Activated T-cell treated with anti-CD3 and anti-CD28 coated beads, Interleukin-2, amount 50 U/mL, for 72 hours (primary cell): ENCODE measurements around the gene XIAP. TPM values are rescaled to one million over a fixed set of nuclear protein-coding genes. Genes with fewer than 3 reads are reported as not detected.
"Not testable (repeated sequence)": the region's sequence is repeated elsewhere in the genome, so short reads cannot be mapped to it uniquely, and the experiment has no call there.

Experiments
- ATAC-seq, 2 donors: fragments of 150-1000 bp; cut with Tn5 transposase; replicated peaks in 1 of 2; 2 replicates each; pipeline ENCODE4 v1.10.0; 2021; ENCODE audit warnings: moderate library complexity in 2 of 2, mild to moderate bottlenecking in 1 of 2
- DNase-seq, 2 donors: peaks; one replicate each; pipeline ENCODE4 v3.0.0; 2021 to 2022; ENCODE audit warnings: mixed read lengths in 1 of 2
- H3K27ac Mint-ChIP-seq: one replicate; pipeline ENCODE4 v1.8.0; 2022; ENCODE audit warnings: mild to moderate bottlenecking, moderate library complexity, mixed read lengths
- H3K27me3 Mint-ChIP-seq: one replicate; pipeline ENCODE4 v1.8.0; 2022; ENCODE audit warnings: low read depth, mixed read lengths
- H3K36me3 Mint-ChIP-seq, 2 donors: one replicate each; pipeline ENCODE4 v1.8.0; 2022; ENCODE audit warnings: mixed read lengths in 2 of 2, mild to moderate bottlenecking in 1 of 2; ENCODE audit not compliant: insufficient read depth in 2 of 2
- H3K4me1 Mint-ChIP-seq: one replicate; pipeline ENCODE4 v1.8.0; 2022; ENCODE audit warnings: low read depth, mixed read lengths
- H3K4me3 Mint-ChIP-seq, 2 donors: one replicate each; pipeline ENCODE4 v1.8.0; 2022; ENCODE audit warnings: mild to moderate bottlenecking in 2 of 2, mixed read lengths in 2 of 2, moderate library complexity in 2 of 2
- H3K9me3 Mint-ChIP-seq, 2 donors: one replicate each; pipeline ENCODE4 v1.8.0; 2022; ENCODE audit warnings: mixed read lengths in 2 of 2
- total RNA-seq, 2 donors: library from RNA; stranded (reverse); gene quantifications; one replicate each; pipeline ENCODE4 v1.2.3, GENCODE V29; 2022

Gene XIAP
- total RNA-seq, 2 donors from 2014 or later: 35.1 to 41.4 TPM

DNA sequence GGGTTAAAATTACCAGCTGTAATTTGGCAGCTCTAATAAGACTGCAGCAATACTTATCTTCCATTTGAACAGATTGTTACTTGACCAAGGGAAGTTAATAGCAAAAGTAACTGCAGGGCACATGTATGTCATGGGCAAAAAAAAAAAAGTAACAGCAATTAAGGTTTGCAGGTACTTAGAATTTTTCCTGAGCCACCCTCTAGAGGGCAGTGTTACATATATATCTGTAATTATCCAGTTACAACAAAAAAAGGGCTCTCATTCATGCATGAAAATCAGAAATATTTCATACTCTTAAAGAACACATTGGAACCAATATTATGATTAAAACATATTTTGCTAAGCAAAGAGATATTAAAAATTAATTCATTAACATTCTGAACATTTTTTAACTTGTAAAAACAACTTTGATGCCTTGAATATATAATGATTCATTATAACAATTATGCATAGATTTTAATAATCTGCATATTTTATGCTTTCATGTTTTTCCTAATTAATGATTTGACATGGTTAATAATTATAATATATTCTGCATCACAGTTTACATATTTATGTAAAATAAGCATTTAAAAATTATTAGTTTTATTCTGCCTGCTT is 25.1 kb downstream of the XIAP start:
- Mint-ChIP-seq H3K4me1 (peaks cover 9% of the 10 kb centered on the region), H3K9me3 (no peaks in the 10 kb centered on the region), H3K36me3 (peaks cover 0 to 3% of the 10 kb centered on the region in 2 donors), H3K27me3 (no peaks in the 10 kb centered on the region), H3K27ac (no peak overlapping the region), H3K4me3 (no peak overlapping the region)
- ATAC-seq (no peak), DNase-seq (peak; percentile 15 to 25)

DNA sequence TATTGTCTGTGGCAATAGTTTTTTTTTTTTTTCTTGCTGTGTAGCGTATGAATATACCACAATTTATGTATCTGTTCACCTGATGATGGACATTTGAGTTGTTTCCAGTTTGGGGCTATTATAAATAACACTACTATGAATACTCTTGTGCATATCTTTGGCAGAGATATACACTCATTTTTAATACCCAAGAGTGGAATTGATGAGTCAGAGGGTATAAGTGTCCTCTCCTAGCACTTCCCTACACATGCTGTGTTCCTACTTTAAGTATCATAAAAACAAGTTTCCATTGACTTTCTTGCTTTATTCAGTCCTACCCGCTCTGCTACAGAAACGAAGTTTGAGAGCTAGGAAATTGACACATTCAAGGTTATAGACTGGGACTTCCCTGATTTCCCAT is 39.8 kb downstream of the XIAP start:
- Mint-ChIP-seq H3K4me1 (no peaks in the 10 kb centered on the region), H3K36me3 (peaks cover 0 to 5% of the 10 kb centered on the region in 2 donors), H3K27me3 (no peaks in the 10 kb centered on the region), H3K27ac (no peak overlapping the region), H3K4me3 (no peak overlapping the region), H3K9me3 (no peaks in the 10 kb centered on the region)
- DNase-seq: no peak
- ATAC-seq: no peak

DNA sequence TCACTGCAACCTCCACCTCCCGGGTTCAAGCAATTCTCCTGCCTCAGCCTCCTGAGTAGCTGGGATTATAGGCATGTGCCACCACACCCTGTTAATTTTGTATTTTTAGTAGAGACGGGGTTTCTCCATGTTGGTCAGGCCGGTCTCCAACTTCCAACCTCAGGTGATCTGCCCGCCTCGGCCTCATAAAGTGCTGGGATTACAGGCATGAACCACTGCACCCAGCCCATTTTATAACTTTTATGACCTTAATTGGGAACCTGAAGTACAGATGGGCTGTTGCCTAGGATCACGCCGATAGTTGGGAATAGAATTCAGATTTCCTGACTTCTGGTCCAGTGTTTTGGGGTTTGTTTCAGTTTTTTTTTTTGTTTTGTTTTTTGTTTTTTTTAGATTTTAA is 43.4 kb downstream of the XIAP start:
- H3K27me3 Mint-ChIP-seq: not testable (repeated sequence)

DNA sequence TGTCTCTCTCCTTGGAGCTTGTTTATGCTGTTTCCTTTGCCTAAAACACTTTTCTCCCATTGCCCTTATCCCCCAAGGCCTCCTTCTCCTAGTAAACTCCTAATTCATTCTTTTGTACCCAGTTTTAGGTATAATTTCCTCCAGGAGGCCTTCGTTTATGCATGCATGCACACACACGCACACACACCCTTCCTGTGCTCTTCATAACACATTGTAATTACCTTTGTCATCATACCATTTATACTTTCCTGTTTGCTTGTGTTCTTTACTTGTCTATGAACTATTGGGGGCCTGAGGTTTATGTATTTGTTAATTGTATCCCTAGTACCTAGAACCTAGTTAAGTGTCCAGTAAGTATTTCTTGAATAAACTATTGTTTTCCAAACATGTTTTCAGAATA is 45.5 kb downstream of the XIAP start:
- ATAC-seq (no peak), DNase-seq (no peak)
- peaks cover 7% of the 10 kb centered on the region for H3K4me1 Mint-ChIP-seq
- H3K27ac Mint-ChIP-seq: peak overlapping the region; percentile 43
- no peaks in the 10 kb centered on the region for H3K27me3 Mint-ChIP-seq
- H3K4me3 Mint-ChIP-seq: no peak overlapping the region
- no peaks in the 10 kb centered on the region for H3K9me3 Mint-ChIP-seq
- H3K36me3 Mint-ChIP-seq: peaks cover 1 to 6% of the 10 kb centered on the region in 2 donors

More for the DNA sequence above, 43.4 kb downstream of the XIAP start:
- not testable (repeated sequence) for H3K4me1 Mint-ChIP-seq, H3K27ac Mint-ChIP-seq, H3K36me3 Mint-ChIP-seq, ATAC-seq, H3K4me3 Mint-ChIP-seq, DNase-seq, H3K9me3 Mint-ChIP-seq

DNA sequence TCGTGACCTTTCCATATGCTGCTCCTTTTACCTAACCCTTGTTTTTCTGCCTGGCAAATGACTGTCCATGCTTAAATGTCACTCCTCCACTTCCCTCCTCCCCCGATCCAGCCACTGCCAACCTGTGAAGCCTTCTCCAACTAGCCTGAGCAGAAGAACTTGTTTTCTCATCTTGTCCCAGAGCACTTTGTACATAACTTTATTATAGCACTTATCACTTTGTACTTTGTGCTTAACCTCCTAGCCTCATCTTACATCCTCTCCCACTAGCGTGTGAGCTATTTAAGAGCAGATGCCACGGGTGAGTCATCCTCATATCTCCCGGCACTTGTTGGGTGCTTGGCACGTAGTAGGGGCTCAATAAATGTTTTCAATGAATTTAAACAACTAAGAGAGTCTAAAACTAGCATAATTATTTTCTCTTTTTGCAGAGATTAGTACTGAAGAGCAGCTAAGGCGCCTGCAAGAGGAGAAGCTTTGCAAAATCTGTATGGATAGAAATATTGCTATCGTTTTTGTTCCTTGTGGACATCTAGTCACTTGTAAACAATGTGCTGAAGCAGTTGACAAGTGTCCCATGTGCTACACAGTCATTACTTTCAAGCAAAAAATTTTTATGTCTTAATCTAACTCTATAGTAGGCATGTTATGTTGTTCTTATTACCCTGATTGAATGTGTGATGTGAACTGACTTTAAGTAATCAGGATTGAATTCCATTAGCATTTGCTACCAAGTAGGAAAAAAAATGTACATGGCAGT is 46.9 kb downstream of the XIAP start:
- H3K36me3 Mint-ChIP-seq: peaks cover 1 to 4% of the 10 kb centered on the region in 2 donors
- peak overlapping the region; percentile 3 for H3K27ac Mint-ChIP-seq
- no peak overlapping the region for H3K4me3 Mint-ChIP-seq
- H3K27me3 Mint-ChIP-seq: no peaks in the 10 kb centered on the region
- no peaks in the 10 kb centered on the region for H3K9me3 Mint-ChIP-seq
- ATAC-seq (no peak), DNase-seq (no peak)
- H3K4me1 Mint-ChIP-seq: peaks cover 7% of the 10 kb centered on the region

DNA sequence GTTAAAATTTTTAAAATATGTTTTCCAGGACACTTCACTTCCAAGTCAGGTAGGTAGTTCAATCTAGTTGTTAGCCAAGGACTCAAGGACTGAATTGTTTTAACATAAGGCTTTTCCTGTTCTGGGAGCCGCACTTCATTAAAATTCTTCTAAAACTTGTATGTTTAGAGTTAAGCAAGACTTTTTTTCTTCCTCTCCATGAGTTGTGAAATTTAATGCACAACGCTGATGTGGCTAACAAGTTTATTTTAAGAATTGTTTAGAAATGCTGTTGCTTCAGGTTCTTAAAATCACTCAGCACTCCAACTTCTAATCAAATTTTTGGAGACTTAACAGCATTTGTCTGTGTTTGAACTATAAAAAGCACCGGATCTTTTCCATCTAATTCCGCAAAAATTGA is 49.7 kb downstream of the XIAP start:
- no peaks in the 10 kb centered on the region for H3K27me3 Mint-ChIP-seq
- H3K9me3 Mint-ChIP-seq: no peaks in the 10 kb centered on the region
- H3K4me1 Mint-ChIP-seq: peaks cover 7% of the 10 kb centered on the region
- H3K27ac Mint-ChIP-seq: no peak overlapping the region
- peaks cover 1 to 4% of the 10 kb centered on the region in 2 donors for H3K36me3 Mint-ChIP-seq
- ATAC-seq (no peak), DNase-seq (no peak)
- H3K4me3 Mint-ChIP-seq: no peak overlapping the region

DNA sequence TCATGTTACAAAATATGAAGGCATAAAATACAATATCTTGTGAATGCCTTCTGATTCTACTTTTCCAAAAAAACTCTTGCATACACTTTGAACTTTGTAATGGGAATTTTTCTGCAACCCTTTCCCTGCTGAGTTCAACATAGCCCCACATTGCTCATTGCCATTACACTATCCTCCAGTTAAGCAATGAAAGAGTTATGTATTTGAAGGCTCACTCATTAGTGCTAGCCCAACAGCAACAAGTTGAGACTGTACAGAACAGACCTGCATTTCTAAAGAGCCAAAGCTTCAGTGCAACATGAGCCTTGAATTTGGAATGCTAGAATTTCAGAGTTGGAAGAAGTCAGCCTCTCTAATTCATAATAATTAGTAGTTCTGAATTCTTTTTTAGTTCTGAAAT is 57.2 kb downstream of the XIAP start:
- DNase-seq: no peak
- no peak overlapping the region for H3K4me3 Mint-ChIP-seq
- ATAC-seq: no peak
- peaks cover 6% of the 10 kb centered on the region for H3K27me3 Mint-ChIP-seq
- H3K9me3 Mint-ChIP-seq: no peaks in the 10 kb centered on the region
- no peak overlapping the region for H3K27ac Mint-ChIP-seq
- peaks cover 6% of the 10 kb centered on the region for H3K4me1 Mint-ChIP-seq
- H3K36me3 Mint-ChIP-seq: no peaks in the 10 kb centered on the region

DNA sequence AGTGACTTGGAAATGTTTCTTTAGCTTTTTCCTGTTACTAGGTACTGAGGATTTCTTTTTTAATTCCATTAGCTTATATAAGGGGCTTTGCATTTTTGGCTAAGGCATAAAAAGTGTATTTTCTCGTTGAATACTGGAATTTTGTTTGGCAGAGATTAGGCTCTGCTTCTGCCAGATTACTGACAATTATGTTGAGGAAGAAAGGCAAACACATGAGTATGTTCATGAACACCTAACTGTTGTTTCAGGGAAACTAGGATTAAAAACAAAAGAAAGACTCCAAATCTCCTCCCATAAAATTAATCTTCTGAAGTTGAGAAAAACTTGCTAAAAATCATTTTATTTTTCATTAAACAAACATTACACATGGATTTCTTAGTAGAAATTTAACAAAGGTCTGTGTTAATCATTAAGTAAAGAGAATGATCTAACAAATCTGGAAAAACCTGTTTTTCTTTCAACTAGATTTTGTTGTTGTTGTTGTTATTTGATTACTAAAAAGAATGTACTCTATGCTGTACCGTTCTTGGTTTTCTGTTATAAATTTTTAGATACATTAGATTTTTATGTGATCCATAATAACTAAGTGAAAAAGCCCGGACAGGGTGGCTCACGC is 58.4 kb downstream of the XIAP start:
- no peak for DNase-seq
- Mint-ChIP-seq H3K27me3 (peaks cover 13% of the 10 kb centered on the region), H3K4me3 (no peak overlapping the region), H3K9me3 (no peaks in the 10 kb centered on the region), H3K4me1 (peaks cover 6% of the 10 kb centered on the region), H3K36me3 (no peaks in the 10 kb centered on the region), H3K27ac (no peak overlapping the region)
- ATAC-seq: no peak

DNA sequence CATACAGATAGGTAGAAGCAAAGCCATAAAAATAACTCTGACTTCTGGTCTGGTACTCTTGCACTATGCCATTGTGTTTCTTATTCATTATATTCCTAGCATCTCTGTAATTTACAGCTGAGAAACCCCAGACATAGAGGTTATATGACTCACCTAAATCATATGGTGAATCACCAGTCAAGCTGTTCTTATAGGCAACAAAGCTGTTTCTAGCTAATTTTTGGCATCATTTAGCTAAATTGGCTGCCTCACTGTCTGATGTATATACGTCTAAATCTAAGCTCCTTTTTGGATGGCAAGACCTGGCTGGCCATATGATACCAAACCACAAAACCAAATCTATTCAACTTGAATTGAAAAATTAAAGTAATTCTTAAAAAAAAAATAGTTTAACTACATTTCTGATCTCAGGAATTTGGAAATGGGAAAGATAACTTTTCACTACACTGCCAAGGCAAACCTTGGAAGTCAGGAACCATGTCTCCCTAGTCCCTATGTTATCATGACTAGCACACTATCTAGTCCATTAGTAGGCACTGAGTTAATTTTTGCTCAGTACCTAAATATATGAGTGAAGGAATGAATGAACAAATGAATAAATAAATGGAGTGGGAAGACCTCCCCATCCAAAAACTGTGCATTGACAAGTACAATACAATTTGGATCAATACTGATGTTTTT is 60.4 kb downstream of the XIAP start:
- peak; percentile 97 to 98 for ATAC-seq
- Mint-ChIP-seq H3K36me3 (no peaks in the 10 kb centered on the region), H3K27me3 (peaks cover 21% of the 10 kb centered on the region), H3K4me1 (peaks cover 6% of the 10 kb centered on the region), H3K4me3 (no peak overlapping the region), H3K9me3 (no peaks in the 10 kb centered on the region), H3K27ac (no peak overlapping the region)
- no peak for DNase-seq

DNA sequence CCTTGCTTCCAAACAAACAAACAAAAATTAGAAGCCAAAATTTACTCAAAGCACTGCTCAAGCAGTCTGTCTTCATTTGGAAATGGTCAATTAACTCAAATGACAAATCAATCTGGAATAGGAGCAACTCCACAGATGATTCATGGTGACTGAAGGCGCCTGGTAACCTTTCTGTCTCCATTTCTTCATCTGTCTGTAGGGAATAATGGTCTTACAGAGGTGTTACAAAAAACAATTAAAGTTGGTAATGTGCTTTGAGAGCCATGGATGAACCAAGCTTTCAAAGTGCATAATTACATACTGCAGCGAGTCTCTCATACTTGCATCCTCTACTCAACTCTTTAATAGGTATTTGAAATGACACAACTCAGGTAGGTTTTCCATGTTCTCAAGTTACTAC is 63.4 kb downstream of the XIAP start:
- DNase-seq (no peak), ATAC-seq (no peak)
- Mint-ChIP-seq H3K27ac (no peak overlapping the region), H3K36me3 (no peaks in the 10 kb centered on the region), H3K4me3 (no peak overlapping the region), H3K27me3 (peaks cover 21% of the 10 kb centered on the region), H3K4me1 (peaks cover 6% of the 10 kb centered on the region), H3K9me3 (no peaks in the 10 kb centered on the region)

DNA sequence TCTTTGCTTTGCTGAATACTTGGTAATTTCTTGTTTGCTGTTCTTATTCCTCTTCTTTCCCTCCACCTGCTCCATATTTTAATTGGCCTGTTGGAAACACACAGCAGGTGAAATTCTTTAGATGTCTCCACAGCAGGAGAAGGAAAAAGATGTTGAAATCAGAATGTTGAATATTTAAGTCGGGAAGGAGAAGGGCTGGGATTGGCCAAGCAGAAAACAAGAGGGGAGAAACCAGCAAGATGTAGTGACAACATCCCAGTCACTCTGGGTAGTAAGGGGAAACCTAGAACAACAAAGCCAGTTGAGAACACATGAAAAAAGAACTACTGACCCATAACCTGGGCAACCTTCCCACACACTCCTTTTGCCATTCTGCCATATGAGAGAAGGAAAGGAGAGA is 64.3 kb downstream of the XIAP start:
- ATAC-seq (no peak), DNase-seq (no peak)
- H3K27ac Mint-ChIP-seq: no peak overlapping the region
- H3K27me3 Mint-ChIP-seq: peaks cover 21% of the 10 kb centered on the region
- H3K9me3 Mint-ChIP-seq: no peaks in the 10 kb centered on the region
- no peaks in the 10 kb centered on the region for H3K36me3 Mint-ChIP-seq
- H3K4me1 Mint-ChIP-seq: peaks cover 6% of the 10 kb centered on the region
- no peak overlapping the region for H3K4me3 Mint-ChIP-seq

DNA sequence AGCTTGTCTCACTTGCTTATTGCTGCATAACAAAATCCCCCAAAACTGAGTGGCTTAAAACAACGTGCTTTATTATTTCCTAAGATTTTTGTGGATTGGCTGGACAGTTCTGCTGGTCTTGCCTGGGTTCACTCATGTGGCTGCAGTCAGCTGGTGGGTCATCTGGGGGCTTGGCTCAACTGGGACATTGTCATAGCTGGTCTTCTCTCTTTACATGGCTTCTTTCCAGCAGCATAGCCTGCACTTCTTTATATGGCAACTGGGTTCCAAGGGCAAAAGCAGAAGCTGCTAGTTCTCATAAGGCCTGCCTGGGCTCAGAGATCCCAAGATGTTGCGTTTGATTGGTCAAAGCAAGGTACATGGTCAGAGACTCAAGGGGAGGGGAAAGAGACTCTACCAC is 68.0 kb downstream of the XIAP start:
- Mint-ChIP-seq H3K36me3 (peaks cover 0 to 2% of the 10 kb centered on the region in 2 donors), H3K27ac (no peak overlapping the region), H3K4me1 (no peaks in the 10 kb centered on the region), H3K4me3 (no peak overlapping the region), H3K27me3 (peaks cover 7% of the 10 kb centered on the region), H3K9me3 (peaks cover 0 to 3% of the 10 kb centered on the region in 2 donors)
- DNase-seq: no peak
- ATAC-seq: no peak

DNA sequence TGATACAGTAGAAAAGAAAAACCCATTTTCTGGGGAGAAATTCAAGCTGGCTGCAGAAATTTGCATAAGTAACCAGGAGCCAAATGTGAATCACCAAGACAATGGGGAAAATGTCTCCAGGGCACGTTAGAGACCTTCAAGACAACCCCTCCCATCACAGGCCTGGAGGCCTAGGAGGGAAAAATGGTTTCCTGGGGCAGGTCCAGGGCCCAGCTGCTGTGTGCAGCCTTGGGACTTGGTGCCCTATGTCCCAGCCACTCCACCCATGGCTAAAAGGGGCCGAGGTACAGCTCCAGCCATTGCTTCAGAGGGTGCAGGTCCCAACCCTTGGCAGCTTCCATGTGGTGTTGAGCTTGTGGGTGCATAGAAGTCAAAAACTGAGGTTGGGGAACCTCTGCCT is 72.2 kb downstream of the XIAP start:
- not testable (repeated sequence) for DNase-seq, H3K4me1 Mint-ChIP-seq, H3K4me3 Mint-ChIP-seq, H3K27ac Mint-ChIP-seq, H3K27me3 Mint-ChIP-seq, ATAC-seq, H3K9me3 Mint-ChIP-seq, H3K36me3 Mint-ChIP-seq
